Measurements from ENCODE around the gene KCNJ4.

KCNJ4 gene

GRCh38 chr22:38491707-38492348 is 36.8 kb upstream of the KCNJ4 start:
- FAIRE-seq (no peak), DNase-seq (ENCODE audit: insufficient read length, low spot score) (no peak)
- TF ChIP-seq, protein P1, sequence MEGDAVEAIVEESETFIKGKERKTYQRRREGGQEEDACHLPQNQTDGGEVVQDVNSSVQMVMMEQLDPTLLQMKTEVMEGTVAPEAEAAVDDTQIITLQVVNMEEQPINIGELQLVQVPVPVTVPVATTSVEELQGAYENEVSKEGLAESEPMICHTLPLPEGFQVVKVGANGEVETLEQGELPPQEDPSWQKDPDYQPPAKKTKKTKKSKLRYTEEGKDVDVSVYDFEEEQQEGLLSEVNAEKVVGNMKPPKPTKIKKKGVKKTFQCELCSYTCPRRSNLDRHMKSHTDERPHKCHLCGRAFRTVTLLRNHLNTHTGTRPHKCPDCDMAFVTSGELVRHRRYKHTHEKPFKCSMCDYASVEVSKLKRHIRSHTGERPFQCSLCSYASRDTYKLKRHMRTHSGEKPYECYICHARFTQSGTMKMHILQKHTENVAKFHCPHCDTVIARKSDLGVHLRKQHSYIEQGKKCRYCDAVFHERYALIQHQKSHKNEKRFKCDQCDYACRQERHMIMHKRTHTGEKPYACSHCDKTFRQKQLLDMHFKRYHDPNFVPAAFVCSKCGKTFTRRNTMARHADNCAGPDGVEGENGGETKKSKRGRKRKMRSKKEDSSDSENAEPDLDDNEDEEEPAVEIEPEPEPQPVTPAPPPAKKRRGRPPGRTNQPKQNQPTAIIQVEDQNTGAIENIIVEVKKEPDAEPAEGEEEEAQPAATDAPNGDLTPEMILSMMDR (IDR thresholded peaks at IDR 0.05; ENCODE audit: insufficient read depth, missing control alignments): no peak

DNA sequence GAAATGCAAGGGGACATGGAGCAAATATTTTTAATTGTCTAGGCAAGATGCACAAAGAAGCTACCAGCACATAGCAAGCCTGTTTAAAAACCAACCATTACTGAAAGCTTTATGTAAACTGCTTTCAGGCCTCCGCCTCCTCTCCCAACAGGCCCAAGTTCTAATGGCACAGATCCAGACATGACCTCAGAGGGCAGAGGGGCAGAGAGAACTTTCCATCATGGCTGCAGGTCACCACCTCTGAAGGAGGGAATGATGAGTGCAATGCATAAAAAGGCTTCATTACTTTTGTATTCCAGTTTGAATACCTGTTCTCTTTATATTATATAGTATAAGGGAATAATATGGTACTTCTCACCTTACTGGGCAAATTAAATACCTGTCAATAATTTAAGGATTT is 35.9 kb upstream of the KCNJ4 start:
- DNase-seq (ENCODE audit: insufficient read length, low spot score) (no peak), FAIRE-seq (no peak)
- TF ChIP-seq, protein P1 (IDR thresholded peaks at IDR 0.05; ENCODE audit: insufficient read depth, missing control alignments): no peak

- FAIRE-seq: no peak
Measured at GRCh38 chr22:38490475-38490874, 35.5 kb upstream of the KCNJ4 start.

DNA sequence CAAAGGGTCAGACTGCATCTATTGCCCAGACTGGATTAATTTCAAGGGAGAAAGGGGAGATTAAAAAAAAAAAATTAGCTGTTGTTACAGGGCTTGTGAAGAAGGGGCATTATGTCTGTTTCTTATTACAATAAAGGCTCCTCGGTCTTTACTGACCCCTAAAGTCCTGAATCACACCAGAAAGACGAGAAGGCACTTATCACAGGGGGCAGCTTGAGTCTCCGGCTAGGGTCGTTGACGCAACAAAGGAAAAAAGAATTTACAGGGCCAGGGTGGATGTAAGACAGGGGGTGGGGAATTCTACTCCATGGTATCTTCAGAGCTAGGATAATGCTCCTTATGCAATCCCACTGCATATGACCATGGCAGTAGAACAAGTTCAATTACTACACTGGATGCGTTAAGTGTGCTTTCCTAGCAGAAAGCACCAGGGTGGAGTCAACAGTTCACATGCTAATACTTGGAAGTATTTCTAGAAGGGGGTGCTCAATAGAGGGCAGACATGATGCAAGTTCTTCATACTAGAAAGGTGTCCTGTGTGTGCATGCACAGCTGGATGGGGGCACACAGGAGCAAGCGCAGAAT is 34.7 kb upstream of the KCNJ4 start:
- FAIRE-seq: no peak
- TF ChIP-seq, protein P1 (IDR thresholded peaks at IDR 0.05; ENCODE audit: insufficient read depth, missing control alignments): no peak
- no peak for DNase-seq (ENCODE audit: insufficient read length, low spot score)

More at GRCh38 chr22:38490475-38490874, 35.5 kb upstream of the KCNJ4 start:
- no peak for DNase-seq (ENCODE audit: insufficient read length, low spot score)
- TF ChIP-seq, protein P1 (IDR thresholded peaks at IDR 0.05; ENCODE audit: insufficient read depth, missing control alignments): no peak

DNA sequence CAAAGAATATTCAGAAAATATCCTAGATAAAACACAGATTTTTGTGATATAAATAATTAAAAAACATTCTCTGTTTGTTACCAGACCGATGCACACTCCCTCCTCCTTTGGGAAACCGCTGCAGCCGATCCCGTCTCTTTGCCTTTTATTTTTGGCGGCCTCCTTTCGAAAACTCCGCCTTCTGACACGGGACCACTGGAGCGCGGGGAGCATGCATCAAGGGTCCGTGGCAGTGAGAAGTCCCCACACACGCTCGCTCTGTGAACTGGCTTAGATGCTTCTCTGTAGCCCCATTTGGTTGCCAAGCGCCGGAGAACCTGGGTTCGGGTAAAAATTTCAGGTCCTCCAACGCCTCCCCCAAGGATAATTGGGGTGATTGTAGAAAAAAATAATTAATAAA is 34.1 kb upstream of the KCNJ4 start:
- FAIRE-seq: no peak
- DNase-seq (ENCODE audit: insufficient read length, low spot score): no peak
- TF ChIP-seq, protein P1 (IDR thresholded peaks at IDR 0.05; ENCODE audit: insufficient read depth, missing control alignments): no peak

DNA sequence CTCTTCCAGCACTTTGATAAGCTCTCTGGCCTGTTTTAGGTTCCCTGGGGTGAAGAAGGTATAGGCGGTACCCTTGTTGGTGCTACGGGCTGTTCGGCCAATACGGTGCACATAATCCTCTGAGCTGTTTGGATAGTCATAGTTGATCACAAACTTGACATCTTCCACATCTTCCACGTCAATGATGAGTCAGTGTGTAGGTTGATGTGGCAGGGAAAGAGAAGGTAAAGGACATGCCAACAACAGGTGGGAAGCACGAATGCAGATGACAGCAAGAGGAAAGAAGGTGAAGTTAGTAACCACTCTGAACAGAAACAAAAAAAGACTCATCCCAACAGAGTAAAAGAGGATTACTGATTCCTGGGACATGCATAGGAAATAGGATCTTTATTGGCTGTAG is 32.9 kb upstream of the KCNJ4 start:
- TF ChIP-seq, protein P1 (IDR thresholded peaks at IDR 0.05; ENCODE audit: insufficient read depth, missing control alignments): no peak
- DNase-seq (ENCODE audit: insufficient read length, low spot score): no peak
- FAIRE-seq: no peak

GRCh38 chr22:38485783-38486182 is 30.8 kb upstream of the KCNJ4 start:
- DNase-seq (ENCODE audit: insufficient read length, low spot score) (no peak), FAIRE-seq (no peak)
- TF ChIP-seq, protein P1 (IDR thresholded peaks at IDR 0.05; ENCODE audit: insufficient read depth, missing control alignments): no peak
